Body of pancreas (tissue), 4 donors: ENCODE results near the gene ASPM. TPM values are rescaled to one million over a fixed set of nuclear protein-coding genes. Genes with fewer than 3 reads are reported as not detected.

ENCODE experiments used
- ATAC-seq: fragments of 150-250 bp; one replicate; pipeline ENCODE4 v1.9.1; 2016
- DNase-seq, 4 donors: peaks; one replicate each; pipeline ENCODE4 v3.0.0-alpha.2; 2019
- H3K27ac ChIP-seq, 4 donors: fragments of 200-600 bp; sonication (generic); 1 replicate in 3 of 4; 2 replicates in 1 of 4; pipeline versions ENCODE4 v1.5.1 to v1.6.1; 2016 to 2019; ENCODE audit warnings: mild to moderate bottlenecking in 1 of 4, mixed read lengths in 1 of 4, moderate library complexity in 1 of 4
- H3K27me3 ChIP-seq, 2 donors: fragments of 200-600 bp; sonication (generic); one replicate each; pipeline ENCODE4 v1.6.0; 2016; ENCODE audit warnings: mild to moderate bottlenecking in 1 of 2
- H3K36me3 ChIP-seq, 2 donors: fragments of 200-600 bp; sonication (generic); replicated peaks in 1 of 2; 2 replicates each; pipeline ENCODE4 v1.5.1; 2016; ENCODE audit warnings: low read depth in 2 of 2; ENCODE audit not compliant: insufficient read depth in 1 of 2
- H3K4me1 ChIP-seq: fragments of 200-600 bp; sonication (generic); one replicate; pipeline ENCODE4 v1.6.0; 2016
- H3K4me3 ChIP-seq, 2 donors: fragments of 200-600 bp; sonication (generic); 1 replicate in 1 of 2; 2 replicates in 1 of 2; pipeline ENCODE4 v1.5.1; 2016 to 2019
- H3K9me3 ChIP-seq, 3 donors: fragments of 200-600 bp; sonication (generic); 1 replicate in 2 of 3; 2 replicates in 1 of 3; pipeline ENCODE4 v1.5.1; 2016
- CTCF ChIP-seq, 7 experiments: fragments of 450-650 bp in 4 of 7; fragments of 200-600 bp in 3 of 7; sonication (generic) in 3 of 7; IDR thresholded peaks; one replicate each; pipeline ENCODE4 v1.5.1; 2016 to 2019; ENCODE audit warnings: antibody characterized with exemption in 7 of 7
- POLR2A ChIP-seq, 3 donors: fragments of 450-650 bp; IDR thresholded peaks; one replicate each; pipeline ENCODE4 v1.6.1; 2016; ENCODE audit warnings: antibody characterized with exemption in 3 of 3, mild to moderate bottlenecking in 2 of 3
- WGBS, 2 donors: methylation state at CpG; one replicate each; pipeline ENCODE4 v1.1.5; 2017; 5-methylcytosine and 5-hydroxymethylcytosine counted together
- intact Hi-C: fragments of 100-400 bp; cut with DNase I; formaldehyde crosslinking; loops from one replicate; pipeline ENCODE4 v1.15.1; 2023
- total RNA-seq, 2 donors: library from RNA; depleted of rRNA; stranded (reverse); fragments of >200 nt; gene quantifications; one replicate each; pipeline ENCODE4 v1.1.0, GENCODE V29; 2016

The ASPM gene
- total RNA-seq, 2 donors from 2014 or later = under 0.01 to 0.66 TPM

GRCh38 chr1:197159461-197159860, 13.0 kb upstream of the ASPM start:
- intact Hi-C loops = no loop called here
- no peaks in the 10 kb centered on the region for H3K4me1 ChIP-seq

GRCh38 chr1:197156692-197157091, 10.2 kb upstream of the ASPM start:
- Histone ChIP-seq H3K4me1 (no peaks in the 10 kb centered on the region), H3K9me3 (no peaks in the 10 kb centered on the region), H3K4me3 (no peak overlapping the region), H3K36me3 (no peaks in the 10 kb centered on the region), H3K27ac (no peak overlapping the region), H3K27me3 (no peaks in the 10 kb centered on the region)
- DNase-seq = no peak
- 88 to 92% methylated on average over 1 of the region's 1 CpG for WGBS, 2 donors
- no peak for ATAC-seq
- TF ChIP-seq POLR2A (IDR thresholded peaks at IDR 0.05) (no peak), CTCF (IDR thresholded peaks at IDR 0.05) (no peak)
- intact Hi-C loops = no loop called here

More at GRCh38 chr1:197159461-197159860, 13.0 kb upstream of the ASPM start:
- no peak for TF ChIP-seq POLR2A (IDR thresholded peaks at IDR 0.05)
- TF ChIP-seq CTCF (IDR thresholded peaks at IDR 0.05) = no peak
- WGBS, 2 donors = 91 to 92% methylated on average over 7 of the region's 7 CpGs
- no peak overlapping the region for H3K4me3 ChIP-seq
- no peaks in the 10 kb centered on the region for H3K27me3 ChIP-seq
- no peaks in the 10 kb centered on the region for H3K36me3 ChIP-seq
- DNase-seq = no peak
- H3K9me3 ChIP-seq = no peaks in the 10 kb centered on the region
- no peak for ATAC-seq
- H3K27ac ChIP-seq = no peak overlapping the region

- DNase-seq (no peak), ATAC-seq (no peak)
- Histone ChIP-seq H3K27me3 (no peaks in the 10 kb centered on the region), H3K27ac (no peak overlapping the region), H3K9me3 (no peaks in the 10 kb centered on the region), H3K4me3 (no peak overlapping the region), H3K36me3 (no peaks in the 10 kb centered on the region), H3K4me1 (no peaks in the 10 kb centered on the region)
- TF ChIP-seq POLR2A (IDR thresholded peaks at IDR 0.05) = no peak
- no peak for TF ChIP-seq CTCF (IDR thresholded peaks at IDR 0.05)
- intact Hi-C loops = no loop called here
- WGBS, 2 donors = 77 to 78% methylated on average over 4 of the region's 4 CpGs
These were observed 6.2 kb upstream of the ASPM start for GRCh38 chr1:197152662-197153061.

GRCh38 chr1:197151185-197151584, 4.7 kb upstream of the ASPM start:
- Histone ChIP-seq H3K4me1 (no peaks in the 10 kb centered on the region), H3K27ac (no peak overlapping the region), H3K27me3 (no peaks in the 10 kb centered on the region), H3K4me3 (no peak overlapping the region), H3K9me3 (no peaks in the 10 kb centered on the region), H3K36me3 (no peaks in the 10 kb centered on the region)
- intact Hi-C loops = no loop called here
- no peak for DNase-seq
- ATAC-seq = no peak
- 88 to 91% methylated on average over 1 of the region's 1 CpG for WGBS, 2 donors
- TF ChIP-seq POLR2A (IDR thresholded peaks at IDR 0.05) = no peak

GRCh38 chr1:197150336-197151005, 4.0 kb upstream of the ASPM start:
- no peak for ATAC-seq
- 88 to 92% methylated on average over 3 of the region's 3 CpGs for WGBS, 2 donors

More at GRCh38 chr1:197150336-197151005, 4.0 kb upstream of the ASPM start:
- Histone ChIP-seq H3K27me3 (no peaks in the 10 kb centered on the region), H3K9me3 (no peaks in the 10 kb centered on the region), H3K36me3 (no peaks in the 10 kb centered on the region), H3K4me1 (peaks cover 3% of the 10 kb centered on the region), H3K4me3 (no peak overlapping the region), H3K27ac (no peak overlapping the region)
- DNase-seq = no peak
- no peak for TF ChIP-seq CTCF (IDR thresholded peaks at IDR 0.05)
- TF ChIP-seq POLR2A (IDR thresholded peaks at IDR 0.05) = no peak
- intact Hi-C loops = no loop called here
